Naive B cell (primary cell): ENCODE measurements around the gene GGTA1. TPM values are rescaled to one million over a fixed set of nuclear protein-coding genes. Genes with fewer than 3 reads are reported as not detected.
"Not testable (repeated sequence)": the region's sequence is repeated elsewhere in the genome, so short reads cannot be mapped to it uniquely, and the experiment has no call there.

Source experiments
- ATAC-seq, 2 donors: fragments of 150-1000 bp; cut with Tn5 transposase; 2 replicates each; pipeline ENCODE4 v1.10.0; 2021; ENCODE audit warnings: low read depth in 2 of 2, mild to moderate bottlenecking in 2 of 2, moderate library complexity in 2 of 2
- DNase-seq: peaks from one replicate; pipeline ENCODE4 v3.0.0; 2022
- H3K27ac Mint-ChIP-seq, 6 donors: one replicate each; pipeline ENCODE4 v1.8.0; 2020 to 2022; ENCODE audit warnings: mild to moderate bottlenecking in 6 of 6, mixed read lengths in 6 of 6, moderate library complexity in 5 of 6, inconsistent platforms in 2 of 6
- H3K27me3 Mint-ChIP-seq, 3 donors: one replicate each; pipeline ENCODE4 v1.8.0; 2021 to 2022; ENCODE audit warnings: mixed read lengths in 3 of 3, mild to moderate bottlenecking in 1 of 3
- H3K36me3 Mint-ChIP-seq, 2 donors: one replicate each; pipeline ENCODE4 v1.8.0; 2020 to 2022; ENCODE audit warnings: mixed read lengths in 2 of 2, inconsistent platforms in 1 of 2, mild to moderate bottlenecking in 1 of 2
- H3K4me1 Mint-ChIP-seq, 3 donors: one replicate each; pipeline ENCODE4 v1.8.0; 2020 to 2022; ENCODE audit warnings: mixed read lengths in 3 of 3, inconsistent platforms in 1 of 3, mild to moderate bottlenecking in 1 of 3, moderate library complexity in 1 of 3
- H3K4me3 Mint-ChIP-seq, 8 donors: one replicate each; pipeline ENCODE4 v1.8.0; 2020 to 2022; ENCODE audit warnings: mild to moderate bottlenecking in 8 of 8, mixed read lengths in 8 of 8, moderate library complexity in 8 of 8, inconsistent platforms in 2 of 8
- H3K9me3 Mint-ChIP-seq, 7 donors: one replicate each; pipeline ENCODE4 v1.8.0; 2020 to 2022; ENCODE audit warnings: mixed read lengths in 7 of 7, mild to moderate bottlenecking in 5 of 7, inconsistent platforms in 2 of 7, moderate library complexity in 1 of 7
- polyA plus RNA-seq, 6 donors: library from polyadenylated mRNA; unstranded; fragments of 300-500 nt; fragmentation: Illumina TruSeq; gene quantifications; one replicate each; pipeline ENCODE4 v1.2.3, GENCODE V29; 2021; ENCODE audit warnings: low read depth in 6 of 6

Gene GGTA1
- polyA plus RNA-seq, 6 donors from 2014 or later = 0.22 to 1.5 (median 0.64) TPM; not detected in 1

DNA sequence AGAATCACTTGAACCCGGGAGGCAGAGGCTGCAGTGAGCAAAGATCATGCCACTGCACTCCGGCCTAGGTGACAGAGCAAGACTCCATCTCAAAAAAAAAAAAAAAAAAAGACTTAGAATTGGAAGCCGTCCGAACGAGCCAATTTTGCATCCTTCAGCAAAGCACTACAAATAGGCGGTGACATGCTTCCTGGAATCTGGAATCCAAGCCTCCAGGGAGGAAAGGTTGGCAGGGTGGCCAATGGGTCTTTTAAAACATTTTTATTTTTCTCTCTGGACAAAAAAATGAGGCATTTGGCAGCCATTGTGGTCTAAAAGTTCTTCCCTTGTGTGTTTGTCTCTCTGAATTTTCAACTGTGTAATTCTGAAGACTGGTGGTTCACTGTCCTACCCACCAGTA, 26.4 kb downstream of the GGTA1 start:
- no peak overlapping the region for H3K4me3 Mint-ChIP-seq
- H3K36me3 Mint-ChIP-seq = no peaks in the 10 kb centered on the region
- H3K27me3 Mint-ChIP-seq = peaks cover 40 to 44% (median 42%) of the 10 kb centered on the region in 3 donors
- H3K4me1 Mint-ChIP-seq = peaks cover 0 to 3% (median 0%) of the 10 kb centered on the region in 3 donors
- ATAC-seq (no peak), DNase-seq (no peak)
- H3K9me3 Mint-ChIP-seq = peaks cover 0 to 2% (median 0%) of the 10 kb centered on the region in 7 donors
- H3K27ac Mint-ChIP-seq = no peak overlapping the region

DNA sequence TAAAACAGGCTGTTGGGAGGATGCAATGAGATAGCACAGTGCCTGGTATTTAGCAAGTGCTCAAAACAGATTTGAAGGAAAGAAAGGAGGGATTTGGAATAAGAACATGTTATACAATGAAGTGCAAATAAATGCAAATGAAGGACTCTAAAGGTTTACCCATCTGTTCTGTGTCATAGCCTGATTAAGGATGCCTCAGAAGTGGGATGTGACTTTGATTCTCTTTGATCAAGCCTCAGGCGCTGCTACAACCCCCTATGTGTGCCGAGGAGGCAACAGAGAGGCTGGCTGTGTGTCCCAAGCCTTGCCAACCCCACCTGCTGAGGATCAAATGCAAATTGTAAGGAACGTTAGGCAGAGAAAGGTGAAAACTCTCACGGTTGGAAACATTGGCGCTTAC, 27.2 kb downstream of the GGTA1 start:
- DNase-seq = no peak
- peaks cover 0 to 4% (median 0%) of the 10 kb centered on the region in 7 donors for H3K9me3 Mint-ChIP-seq
- H3K36me3 Mint-ChIP-seq = no peaks in the 10 kb centered on the region
- H3K27ac Mint-ChIP-seq = no peak overlapping the region
- peaks cover 42 to 44% (median 43%) of the 10 kb centered on the region in 3 donors for H3K27me3 Mint-ChIP-seq
- no peak overlapping the region for H3K4me3 Mint-ChIP-seq
- no peak for ATAC-seq
- H3K4me1 Mint-ChIP-seq = peaks cover 0 to 3% (median 0%) of the 10 kb centered on the region in 3 donors

DNA sequence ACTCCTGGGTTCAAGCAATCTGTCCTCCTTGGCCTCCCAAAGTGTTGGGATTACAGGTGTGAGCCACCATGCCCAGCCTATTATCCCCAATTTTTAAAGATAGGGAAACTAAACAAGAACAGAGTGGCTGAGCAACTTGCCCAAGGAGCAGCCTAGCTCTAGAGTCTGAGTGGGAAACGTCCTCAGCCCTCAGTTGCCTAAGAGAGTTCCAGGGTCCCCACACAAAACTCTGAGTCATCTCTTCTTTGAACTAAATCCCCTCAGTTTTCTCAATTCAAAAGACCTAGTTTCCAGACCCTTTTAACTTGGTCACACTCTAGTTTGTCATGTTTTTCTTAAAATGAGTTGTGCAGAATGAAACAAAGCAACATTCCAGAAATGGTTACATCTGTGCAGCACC, 33.5 kb downstream of the GGTA1 start:
- H3K36me3 Mint-ChIP-seq = no peaks in the 10 kb centered on the region
- no peaks in the 10 kb centered on the region for H3K4me1 Mint-ChIP-seq
- H3K27ac Mint-ChIP-seq = no peak overlapping the region
- H3K9me3 Mint-ChIP-seq = peaks cover 0 to 4% (median 0%) of the 10 kb centered on the region in 7 donors
- H3K27me3 Mint-ChIP-seq = peaks cover 32 to 54% (median 45%) of the 10 kb centered on the region in 3 donors
- no peak for ATAC-seq
- no peak overlapping the region for H3K4me3 Mint-ChIP-seq
- DNase-seq = no peak

DNA sequence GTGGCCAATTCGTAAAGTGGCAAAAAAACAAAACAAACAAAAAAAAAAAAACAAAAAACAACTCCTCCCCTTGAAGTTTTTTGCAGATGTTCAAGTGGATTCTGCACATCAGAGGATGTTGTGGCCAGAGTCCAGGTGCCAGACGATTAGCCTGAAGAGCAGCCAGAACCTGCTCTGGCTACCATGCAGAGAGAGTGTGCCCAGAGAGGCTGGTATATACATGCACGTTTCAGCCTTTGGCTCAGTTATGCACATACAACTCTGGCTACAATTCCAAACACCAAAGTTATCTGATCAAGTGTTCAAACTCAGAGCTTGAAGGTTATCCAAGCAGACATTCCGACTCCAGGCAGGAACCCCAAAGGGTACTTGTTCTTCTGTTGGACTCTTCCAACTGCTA, 34.7 kb downstream of the GGTA1 start:
- Mint-ChIP-seq H3K36me3 (no peaks in the 10 kb centered on the region), H3K27me3 (peaks cover 30 to 53% (median 43%) of the 10 kb centered on the region in 3 donors)
- ATAC-seq = no peak

DNA sequence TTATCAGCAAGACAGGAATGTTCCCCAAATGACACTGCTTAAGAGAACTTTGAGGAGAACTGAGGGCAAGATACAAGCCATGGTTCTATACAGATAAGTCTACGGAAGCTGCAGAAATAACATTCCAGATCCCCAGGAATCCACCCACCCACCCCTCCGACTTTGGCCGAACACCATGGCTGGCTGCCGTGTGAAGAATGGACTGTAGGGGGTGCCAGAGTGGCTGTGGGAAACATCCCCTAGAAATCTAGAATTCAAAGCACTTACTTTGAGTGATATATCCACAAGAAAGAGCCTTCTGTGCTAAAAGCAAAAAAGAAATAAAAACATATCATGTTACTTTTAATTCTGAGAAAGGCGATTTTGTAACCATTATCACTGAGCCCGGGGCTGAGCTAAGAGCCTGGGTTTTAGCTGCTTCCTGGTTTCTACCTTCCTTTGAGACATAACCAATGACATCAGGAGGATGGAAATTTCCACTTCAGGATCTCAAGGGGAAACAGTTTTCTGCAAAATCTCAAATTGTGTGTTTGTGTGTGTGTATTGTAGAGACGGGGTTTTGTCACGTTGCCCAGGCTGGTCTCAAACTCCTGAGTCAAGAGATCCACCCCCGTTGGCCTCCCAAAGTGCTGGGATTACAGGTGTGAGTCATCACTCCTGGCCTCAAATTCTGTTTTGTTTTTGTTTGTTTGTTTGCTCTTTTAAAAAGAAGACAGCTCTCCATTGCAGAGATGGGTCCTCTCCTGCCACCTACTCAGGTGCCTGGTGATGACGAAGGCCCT, 36.4 kb downstream of the GGTA1 start:
- DNase-seq (peak; percentile 17), ATAC-seq (peak in 1 of 2 donors; percentile 48)
- peaks cover 28 to 50% (median 44%) of the 10 kb centered on the region in 3 donors for H3K27me3 Mint-ChIP-seq
- no peak overlapping the region for H3K4me3 Mint-ChIP-seq
- peak overlapping the region in 1 of 6 donors; percentile 27 for H3K27ac Mint-ChIP-seq
- H3K36me3 Mint-ChIP-seq = peaks cover 0 to 7% of the 10 kb centered on the region in 2 donors
- H3K4me1 Mint-ChIP-seq = no peaks in the 10 kb centered on the region
- peaks cover 0 to 2% (median 0%) of the 10 kb centered on the region in 7 donors for H3K9me3 Mint-ChIP-seq

More for the DNA sequence above, 34.7 kb downstream of the GGTA1 start:
- Mint-ChIP-seq H3K9me3 (peaks cover 0 to 4% (median 0%) of the 10 kb centered on the region in 7 donors), H3K27ac (no peak overlapping the region), H3K4me1 (no peaks in the 10 kb centered on the region), H3K4me3 (no peak overlapping the region)
- DNase-seq = no peak

DNA sequence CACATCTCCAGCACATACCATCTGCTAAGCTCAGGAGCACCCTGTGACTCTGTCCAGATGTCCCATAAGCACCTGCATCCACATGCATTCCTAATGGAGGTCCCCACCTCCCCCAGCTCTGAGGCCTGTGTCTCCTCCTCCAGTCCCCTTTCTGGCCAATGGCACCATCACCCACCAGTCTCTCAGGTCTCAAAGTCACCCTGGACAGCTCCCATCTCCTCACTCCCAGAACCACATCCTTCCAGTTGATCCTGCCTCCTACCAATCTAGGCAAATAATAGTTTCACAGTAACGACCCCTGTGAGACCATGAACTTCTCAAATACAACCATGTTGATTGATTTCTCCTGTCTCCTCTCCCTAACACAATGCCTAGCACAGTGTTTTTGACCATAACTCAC, 40.1 kb downstream of the GGTA1 start:
- H3K36me3 Mint-ChIP-seq = peaks cover 0 to 7% of the 10 kb centered on the region in 2 donors
- peaks cover 35 to 52% (median 38%) of the 10 kb centered on the region in 3 donors for H3K27me3 Mint-ChIP-seq
- H3K4me3 Mint-ChIP-seq = no peak overlapping the region
- no peak for ATAC-seq
- H3K9me3 Mint-ChIP-seq = no peaks in the 10 kb centered on the region
- H3K27ac Mint-ChIP-seq = no peak overlapping the region
- no peaks in the 10 kb centered on the region for H3K4me1 Mint-ChIP-seq
- DNase-seq = no peak

DNA sequence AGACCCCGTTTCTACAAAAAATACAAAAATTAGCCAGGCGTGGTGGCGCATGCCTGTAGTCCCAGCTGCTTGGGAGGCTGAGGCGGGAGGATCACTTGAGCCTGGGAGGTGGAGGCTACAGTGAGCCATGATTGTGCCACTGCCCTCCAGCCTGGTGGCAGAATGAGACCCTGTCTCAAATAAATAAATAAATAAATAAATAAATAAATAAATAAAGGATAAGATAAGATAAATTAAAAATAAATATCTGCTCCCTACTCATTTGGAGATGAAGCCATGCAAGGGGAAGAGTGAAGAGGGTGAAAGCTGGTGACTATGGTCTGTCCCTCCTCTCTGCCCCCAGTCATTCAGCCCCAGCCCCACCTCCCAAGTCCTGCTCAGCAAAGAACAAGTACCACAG, 41.2 kb downstream of the GGTA1 start:
- H3K36me3 Mint-ChIP-seq, H3K27ac Mint-ChIP-seq, H3K4me1 Mint-ChIP-seq, ATAC-seq, H3K9me3 Mint-ChIP-seq, H3K4me3 Mint-ChIP-seq, DNase-seq: not testable (repeated sequence)
- peaks cover 34 to 56% (median 41%) of the 10 kb centered on the region in 3 donors for H3K27me3 Mint-ChIP-seq

DNA sequence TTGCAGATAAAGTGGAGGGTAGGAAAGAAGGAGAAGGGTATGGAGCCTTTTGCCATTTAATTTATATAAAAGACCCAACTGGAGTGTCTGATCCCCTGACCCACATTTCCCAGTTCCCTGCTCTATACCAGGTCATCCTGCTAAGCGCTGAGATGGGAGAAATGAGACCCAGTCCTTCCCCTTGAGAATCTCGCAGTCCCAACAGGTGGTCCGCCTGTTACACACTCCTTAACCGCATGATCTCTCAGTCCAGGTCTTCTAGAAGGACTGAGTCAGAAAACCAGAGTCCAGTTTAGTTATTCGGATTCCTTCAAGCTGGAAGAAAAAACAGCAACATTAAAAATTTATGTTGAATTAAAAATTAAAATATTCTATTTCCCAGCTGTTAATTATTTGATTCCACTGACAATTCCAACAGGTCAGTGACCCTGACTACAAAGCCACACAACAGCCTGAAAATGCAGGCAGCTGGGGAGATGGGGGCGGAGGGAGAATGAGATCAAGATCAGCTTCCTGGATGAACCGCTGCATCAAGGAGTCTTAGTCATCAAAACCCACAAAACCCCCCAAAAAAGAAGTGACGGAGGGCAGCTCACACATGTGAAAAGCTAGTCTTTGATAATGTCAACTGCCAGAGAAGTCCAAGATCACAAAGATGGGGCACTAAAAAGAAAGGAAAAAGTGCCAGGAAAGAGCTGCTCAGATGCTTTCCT, 44.0 kb downstream of the GGTA1 start:
- peaks cover 40 to 60% (median 52%) of the 10 kb centered on the region in 3 donors for H3K27me3 Mint-ChIP-seq
- H3K4me3 Mint-ChIP-seq = no peak overlapping the region
- no peaks in the 10 kb centered on the region for H3K4me1 Mint-ChIP-seq
- DNase-seq (no peak), ATAC-seq (no peak)
- peaks cover 0 to 7% of the 10 kb centered on the region in 2 donors for H3K36me3 Mint-ChIP-seq
- no peaks in the 10 kb centered on the region for H3K9me3 Mint-ChIP-seq
- H3K27ac Mint-ChIP-seq = no peak overlapping the region

DNA sequence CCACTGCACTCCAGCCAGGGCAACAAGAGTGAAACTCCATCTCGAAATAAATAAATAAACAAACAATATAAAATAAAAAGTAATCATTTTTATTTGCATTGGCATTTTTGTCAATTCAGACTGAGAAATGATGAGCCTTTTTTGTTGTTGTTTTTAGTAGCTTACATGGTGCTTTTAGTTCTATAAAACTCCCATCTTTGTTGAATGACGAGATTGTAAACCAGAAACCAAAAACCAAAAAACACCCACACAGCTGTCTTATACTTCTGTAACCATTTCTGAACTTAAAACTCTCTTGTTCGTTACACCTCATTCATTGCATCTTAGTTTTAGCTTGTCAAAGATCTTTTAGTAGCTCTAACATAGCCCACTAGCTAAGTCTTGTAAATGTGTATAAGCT, 44.7 kb downstream of the GGTA1 start:
- DNase-seq = no peak
- Mint-ChIP-seq H3K4me3 (no peak overlapping the region), H3K4me1 (no peaks in the 10 kb centered on the region), H3K9me3 (no peaks in the 10 kb centered on the region), H3K27me3 (peaks cover 40 to 56% (median 47%) of the 10 kb centered on the region in 3 donors), H3K27ac (no peak overlapping the region), H3K36me3 (peaks cover 0 to 7% of the 10 kb centered on the region in 2 donors)
- no peak for ATAC-seq

DNA sequence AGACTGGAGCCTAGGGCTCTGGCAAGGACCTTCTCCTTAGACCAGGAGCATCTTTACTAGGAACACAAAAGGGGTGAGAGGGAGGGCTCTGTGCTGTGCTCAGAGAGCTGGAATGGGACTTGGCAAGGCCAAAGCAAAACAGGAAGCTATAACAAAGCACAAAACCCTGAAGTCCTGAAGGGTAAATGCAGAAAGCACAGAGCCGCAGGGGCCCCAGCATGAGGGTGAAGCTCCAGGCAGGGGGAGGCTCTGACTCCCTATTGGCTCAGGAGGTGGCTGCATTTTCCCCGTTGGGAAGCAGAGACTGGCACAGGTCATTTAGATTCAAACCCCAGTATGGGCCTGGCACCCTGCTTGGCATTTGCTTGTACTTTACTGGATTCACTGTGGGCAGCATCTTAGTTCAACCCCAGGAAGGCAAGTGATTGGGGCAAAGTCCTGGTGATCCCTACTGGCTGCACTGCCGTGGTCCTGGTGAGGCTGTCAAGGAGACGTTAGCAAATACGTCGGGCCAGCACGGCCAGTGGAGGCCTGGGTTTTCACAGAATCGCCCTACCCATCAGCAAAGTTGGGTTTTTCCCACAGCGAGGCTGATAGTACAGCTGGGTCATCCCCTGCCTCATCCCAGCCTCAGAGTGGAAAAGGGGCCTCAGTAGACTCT, 46.3 kb downstream of the GGTA1 start:
- Mint-ChIP-seq H3K27me3 (peaks cover 34 to 52% (median 41%) of the 10 kb centered on the region in 3 donors), H3K36me3 (no peaks in the 10 kb centered on the region), H3K27ac (no peak overlapping the region), H3K4me3 (no peak overlapping the region), H3K9me3 (no peaks in the 10 kb centered on the region), H3K4me1 (no peaks in the 10 kb centered on the region)
- no peak for ATAC-seq
- DNase-seq = no peak

DNA sequence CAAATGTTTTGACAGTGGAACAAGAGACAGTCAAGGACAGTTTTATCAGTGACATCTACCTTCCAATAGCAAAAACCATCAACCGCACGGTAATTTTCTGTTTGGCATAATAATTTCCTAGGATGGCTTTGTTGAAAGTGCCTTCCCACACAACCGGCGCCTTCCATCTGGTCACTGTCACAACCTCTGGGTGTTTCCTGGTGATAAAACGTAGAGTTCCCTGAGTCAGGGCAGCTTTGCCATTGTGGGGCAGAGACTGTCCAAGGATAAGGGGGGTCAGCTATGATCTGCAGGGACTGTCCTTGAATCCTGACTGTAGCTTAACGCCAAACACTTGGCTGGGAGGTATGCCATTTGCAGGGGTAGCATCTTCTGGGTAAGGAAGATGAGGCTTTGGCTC, 47.6 kb downstream of the GGTA1 start:
- H3K36me3 Mint-ChIP-seq = no peaks in the 10 kb centered on the region
- no peaks in the 10 kb centered on the region for H3K9me3 Mint-ChIP-seq
- H3K4me3 Mint-ChIP-seq = no peak overlapping the region
- DNase-seq (no peak), ATAC-seq (no peak)
- peaks cover 43 to 58% (median 48%) of the 10 kb centered on the region in 3 donors for H3K27me3 Mint-ChIP-seq
- peak overlapping the region in 1 of 6 donors; percentile 90 for H3K27ac Mint-ChIP-seq
- no peaks in the 10 kb centered on the region for H3K4me1 Mint-ChIP-seq

DNA sequence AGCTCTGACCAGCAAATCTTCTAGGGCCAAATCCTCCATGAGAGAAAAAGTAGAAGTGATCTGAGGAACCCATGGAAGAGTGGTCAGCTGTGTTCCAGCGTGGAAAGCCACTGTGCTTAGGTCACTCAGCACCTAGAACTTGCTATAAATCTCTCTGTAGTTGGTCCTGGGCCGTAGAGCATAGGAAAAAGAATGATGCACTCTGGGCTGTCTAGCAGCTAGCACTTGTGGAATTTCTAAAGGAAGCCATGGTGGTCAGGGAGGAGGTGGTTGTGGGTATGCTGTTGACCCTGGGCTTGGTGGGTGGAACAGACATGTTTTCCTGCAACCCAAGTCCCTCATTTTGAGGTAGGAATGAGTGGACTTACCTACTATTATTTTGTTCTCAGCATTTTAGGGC, 48.1 kb downstream of the GGTA1 start:
- ATAC-seq (no peak), DNase-seq (no peak)
- Mint-ChIP-seq H3K27me3 (peaks cover 40 to 58% (median 43%) of the 10 kb centered on the region in 3 donors), H3K4me3 (no peak overlapping the region), H3K27ac (no peak overlapping the region), H3K4me1 (no peaks in the 10 kb centered on the region), H3K36me3 (no peaks in the 10 kb centered on the region), H3K9me3 (no peaks in the 10 kb centered on the region)

DNA sequence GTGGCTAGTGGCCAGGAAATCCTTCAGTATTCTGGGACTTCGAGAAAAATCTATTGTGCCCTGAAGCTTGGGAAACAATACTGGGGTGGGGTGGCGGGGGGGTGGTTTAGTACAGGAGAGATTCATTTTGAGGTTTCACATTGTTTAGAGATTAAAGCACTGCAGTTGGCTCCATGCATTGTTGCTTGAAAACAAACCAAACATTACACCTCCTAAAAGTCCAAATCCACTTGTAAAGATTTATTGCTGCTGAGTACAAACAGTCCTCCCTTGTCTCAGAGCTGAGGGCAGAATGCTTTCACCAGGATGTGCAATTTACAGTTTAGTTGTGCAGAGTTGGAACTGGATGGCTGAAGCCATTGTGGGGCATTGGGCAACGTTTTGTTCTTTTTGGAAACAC, 49.4 kb downstream of the GGTA1 start:
- Mint-ChIP-seq H3K4me1 (no peaks in the 10 kb centered on the region), H3K4me3 (no peak overlapping the region)
- no peak for ATAC-seq

More for the DNA sequence above, 49.4 kb downstream of the GGTA1 start:
- Mint-ChIP-seq H3K36me3 (no peaks in the 10 kb centered on the region), H3K27ac (no peak overlapping the region), H3K9me3 (no peaks in the 10 kb centered on the region), H3K27me3 (peaks cover 40 to 66% (median 42%) of the 10 kb centered on the region in 3 donors)
- no peak for DNase-seq
